Measurements from ENCODE around the gene LRP2. TPM values are rescaled to one million over a fixed set of nuclear protein-coding genes. Genes with fewer than 3 reads are reported as not detected.

LRP2 gene
- total and polyA plus RNA-seq, 4 donors: 0.09 TPM; not detected in 3

- H3K4me3 ChIP-seq (ENCODE audit: low read length in 2 of 2): no peak overlapping the region
- intact Hi-C loops (cut with DNase I): no loop called here
- H3K27ac ChIP-seq (ENCODE audit: low read depth in 1 of 2, low read length in 2 of 2): no peak overlapping the region
- no peak for ATAC-seq (ENCODE audit: low FRiP score)
- 86 to 87% methylated on average over 10 of the region's 10 CpGs for WGBS, 2 donors
- no peak for DNase-seq
- peaks cover 0 to 2% of the 10 kb centered on the region in 2 donors for H3K4me1 ChIP-seq (ENCODE audit: control insufficient read depth in 1 of 2, insufficient read depth in 2 of 2, low read length in 2 of 2)
- no peaks in the 10 kb centered on the region for H3K27me3 ChIP-seq (ENCODE audit: control insufficient read depth in 1 of 2, insufficient read depth in 2 of 2, low read length in 1 of 2)
- H3K36me3 ChIP-seq (ENCODE audit: control insufficient read depth in 1 of 2, insufficient read depth in 2 of 2, low read length in 1 of 2): no peaks in the 10 kb centered on the region
- peaks cover 2% of the 10 kb centered on the region for H3K9me3 ChIP-seq (ENCODE audit: control insufficient read depth, low read length)
Observed at GRCh38 chr2:169175112-169175511, 187.2 kb downstream of the LRP2 start.

GRCh38 chr2:169173876-169174275 is 188.5 kb downstream of the LRP2 start:
- no peaks in the 10 kb centered on the region for H3K27me3 ChIP-seq (ENCODE audit: control insufficient read depth in 1 of 2, insufficient read depth in 2 of 2, low read length in 1 of 2)
- intact Hi-C loops (cut with DNase I): no loop called here
- no peak for ATAC-seq (ENCODE audit: low FRiP score)
- H3K9me3 ChIP-seq (ENCODE audit: control insufficient read depth, low read length): peaks cover 2% of the 10 kb centered on the region
- no peak overlapping the region for H3K27ac ChIP-seq (ENCODE audit: low read depth in 1 of 2, low read length in 2 of 2)
- H3K4me3 ChIP-seq (ENCODE audit: low read length in 2 of 2): no peak overlapping the region
- H3K36me3 ChIP-seq (ENCODE audit: control insufficient read depth in 1 of 2, insufficient read depth in 2 of 2, low read length in 1 of 2): no peaks in the 10 kb centered on the region
- no peak for DNase-seq
- H3K4me1 ChIP-seq (ENCODE audit: control insufficient read depth in 1 of 2, insufficient read depth in 2 of 2, low read length in 2 of 2): peaks cover 0 to 2% of the 10 kb centered on the region in 2 donors
- 74 to 79% methylated on average over 9 of the region's 9 CpGs for WGBS, 2 donors

GRCh38 chr2:169172914-169173313 is 189.4 kb downstream of the LRP2 start:
- Histone ChIP-seq H3K9me3 (ENCODE audit: control insufficient read depth, low read length) (peaks cover 5% of the 10 kb centered on the region), H3K4me1 (ENCODE audit: control insufficient read depth in 1 of 2, insufficient read depth in 2 of 2, low read length in 2 of 2) (peaks cover 0 to 2% of the 10 kb centered on the region in 2 donors), H3K27me3 (ENCODE audit: control insufficient read depth in 1 of 2, insufficient read depth in 2 of 2, low read length in 1 of 2) (no peaks in the 10 kb centered on the region), H3K36me3 (ENCODE audit: control insufficient read depth in 1 of 2, insufficient read depth in 2 of 2, low read length in 1 of 2) (no peaks in the 10 kb centered on the region), H3K27ac (ENCODE audit: low read depth in 1 of 2, low read length in 2 of 2) (no peak overlapping the region), H3K4me3 (ENCODE audit: low read length in 2 of 2) (no peak overlapping the region)
- intact Hi-C loops (cut with DNase I): no loop called here
- DNase-seq: no peak
- no peak for ATAC-seq (ENCODE audit: low FRiP score)
- WGBS, 2 donors: 75 to 78% methylated on average over 2 of the region's 2 CpGs

DNA sequence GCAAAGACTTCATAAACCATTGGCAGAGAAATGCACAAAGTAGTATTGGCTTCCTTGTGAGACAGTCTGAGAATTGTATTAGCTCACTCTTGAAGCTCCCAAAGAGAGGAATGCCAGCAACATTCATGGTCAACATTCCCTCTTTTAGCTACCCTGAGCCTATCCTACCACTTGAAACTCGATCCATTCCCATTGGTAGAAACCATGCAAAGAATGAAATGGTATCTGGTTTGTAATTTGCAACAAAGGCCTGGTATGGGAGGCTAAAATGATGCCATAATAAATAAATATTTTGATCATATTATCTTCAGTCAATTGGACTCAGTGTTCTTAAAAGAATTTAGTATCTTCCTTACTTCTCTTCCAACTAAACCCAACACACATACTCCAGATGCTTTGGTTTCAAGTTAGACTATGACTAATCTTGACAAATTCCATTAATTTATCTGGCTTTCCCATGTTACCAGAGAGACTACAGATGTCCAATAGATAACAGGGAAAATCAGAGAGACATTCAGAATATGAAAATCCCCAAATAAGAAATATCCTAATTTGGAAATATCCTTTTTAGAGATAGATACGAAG is 190.1 kb downstream of the LRP2 start:
- H3K36me3 ChIP-seq (ENCODE audit: control insufficient read depth in 1 of 2, insufficient read depth in 2 of 2, low read length in 1 of 2): no peaks in the 10 kb centered on the region
- H3K4me3 ChIP-seq (ENCODE audit: low read length in 2 of 2): no peak overlapping the region
- no peaks in the 10 kb centered on the region for H3K27me3 ChIP-seq (ENCODE audit: control insufficient read depth in 1 of 2, insufficient read depth in 2 of 2, low read length in 1 of 2)
- H3K4me1 ChIP-seq (ENCODE audit: control insufficient read depth in 1 of 2, insufficient read depth in 2 of 2, low read length in 2 of 2): peaks cover 0 to 2% of the 10 kb centered on the region in 2 donors
- intact Hi-C loops (cut with DNase I): no loop called here
- H3K27ac ChIP-seq (ENCODE audit: low read depth in 1 of 2, low read length in 2 of 2): no peak overlapping the region
- 75 to 78% methylated on average over 2 of the region's 2 CpGs for WGBS, 2 donors
- DNase-seq (no peak), ATAC-seq (ENCODE audit: low FRiP score) (no peak)
- H3K9me3 ChIP-seq (ENCODE audit: control insufficient read depth, low read length): peaks cover 5% of the 10 kb centered on the region

DNA sequence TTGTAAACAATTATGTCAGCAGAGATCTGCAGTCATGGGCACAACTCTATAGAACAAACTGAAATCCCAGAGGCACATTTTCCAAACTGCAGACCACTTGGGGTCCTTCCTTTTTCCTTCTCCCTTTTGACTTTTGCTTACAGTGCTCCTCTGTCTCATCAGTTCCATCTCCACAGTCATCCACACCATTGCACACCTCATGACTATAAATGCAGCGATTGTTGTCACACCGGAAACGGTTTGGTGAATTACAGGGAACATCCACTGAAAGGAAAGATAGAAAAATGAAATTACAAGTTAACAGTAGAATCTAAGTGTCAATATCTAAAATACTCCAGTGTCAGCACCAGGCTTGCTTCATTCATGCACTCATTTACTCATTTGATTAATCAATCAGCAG is 196.5 kb downstream of the LRP2 start:
- no peak overlapping the region for H3K4me3 ChIP-seq (ENCODE audit: low read length in 2 of 2)
- H3K9me3 ChIP-seq (ENCODE audit: control insufficient read depth, low read length): peaks cover 3% of the 10 kb centered on the region
- peaks cover 0 to 2% of the 10 kb centered on the region in 2 donors for H3K4me1 ChIP-seq (ENCODE audit: control insufficient read depth in 1 of 2, insufficient read depth in 2 of 2, low read length in 2 of 2)
- ATAC-seq (ENCODE audit: low FRiP score): no peak
- intact Hi-C loops (cut with DNase I): no loop called here
- H3K36me3 ChIP-seq (ENCODE audit: control insufficient read depth in 1 of 2, insufficient read depth in 2 of 2, low read length in 1 of 2): no peaks in the 10 kb centered on the region
- 91 to 94% methylated on average over 3 of the region's 3 CpGs for WGBS, 2 donors
- peaks cover 0 to 1% of the 10 kb centered on the region in 2 donors for H3K27me3 ChIP-seq (ENCODE audit: control insufficient read depth in 1 of 2, insufficient read depth in 2 of 2, low read length in 1 of 2)
- no peak overlapping the region for H3K27ac ChIP-seq (ENCODE audit: low read depth in 1 of 2, low read length in 2 of 2)
- no peak for DNase-seq

GRCh38 chr2:169164311-169164710 is 198.0 kb downstream of the LRP2 start:
- no peak for ATAC-seq (ENCODE audit: low FRiP score)
- no peak overlapping the region for H3K4me3 ChIP-seq (ENCODE audit: low read length in 2 of 2)
- peaks cover 3% of the 10 kb centered on the region for H3K9me3 ChIP-seq (ENCODE audit: control insufficient read depth, low read length)
- peaks cover 0 to 2% of the 10 kb centered on the region in 2 donors for H3K4me1 ChIP-seq (ENCODE audit: control insufficient read depth in 1 of 2, insufficient read depth in 2 of 2, low read length in 2 of 2)
- no peak for DNase-seq
- no peaks in the 10 kb centered on the region for H3K36me3 ChIP-seq (ENCODE audit: control insufficient read depth in 1 of 2, insufficient read depth in 2 of 2, low read length in 1 of 2)
- H3K27ac ChIP-seq (ENCODE audit: low read depth in 1 of 2, low read length in 2 of 2): no peak overlapping the region
- intact Hi-C loops (cut with DNase I): no loop called here
- H3K27me3 ChIP-seq (ENCODE audit: control insufficient read depth in 1 of 2, insufficient read depth in 2 of 2, low read length in 1 of 2): peaks cover 0 to 1% of the 10 kb centered on the region in 2 donors
- 40 to 63% methylated on average over 2 of the region's 2 CpGs for WGBS, 2 donors

- peaks cover 0 to 2% of the 10 kb centered on the region in 2 donors for H3K4me1 ChIP-seq (ENCODE audit: control insufficient read depth in 1 of 2, insufficient read depth in 2 of 2, low read length in 2 of 2)
- no peak overlapping the region for H3K27ac ChIP-seq (ENCODE audit: low read depth in 1 of 2, low read length in 2 of 2)
- intact Hi-C loops (cut with DNase I): no loop called here
- no peaks in the 10 kb centered on the region for H3K9me3 ChIP-seq (ENCODE audit: control insufficient read depth, low read length)
- no peak for ATAC-seq (ENCODE audit: low FRiP score)
- no peaks in the 10 kb centered on the region for H3K36me3 ChIP-seq (ENCODE audit: control insufficient read depth in 1 of 2, insufficient read depth in 2 of 2, low read length in 1 of 2)
- 57% methylated on average over 4 of the region's 4 CpGs for WGBS, 2 donors
- no peak for DNase-seq
- H3K4me3 ChIP-seq (ENCODE audit: low read length in 2 of 2): no peak overlapping the region
- peaks cover 0 to 1% of the 10 kb centered on the region in 2 donors for H3K27me3 ChIP-seq (ENCODE audit: control insufficient read depth in 1 of 2, insufficient read depth in 2 of 2, low read length in 1 of 2)
Observed at GRCh38 chr2:169162613-169163012, 199.7 kb downstream of the LRP2 start.

DNA sequence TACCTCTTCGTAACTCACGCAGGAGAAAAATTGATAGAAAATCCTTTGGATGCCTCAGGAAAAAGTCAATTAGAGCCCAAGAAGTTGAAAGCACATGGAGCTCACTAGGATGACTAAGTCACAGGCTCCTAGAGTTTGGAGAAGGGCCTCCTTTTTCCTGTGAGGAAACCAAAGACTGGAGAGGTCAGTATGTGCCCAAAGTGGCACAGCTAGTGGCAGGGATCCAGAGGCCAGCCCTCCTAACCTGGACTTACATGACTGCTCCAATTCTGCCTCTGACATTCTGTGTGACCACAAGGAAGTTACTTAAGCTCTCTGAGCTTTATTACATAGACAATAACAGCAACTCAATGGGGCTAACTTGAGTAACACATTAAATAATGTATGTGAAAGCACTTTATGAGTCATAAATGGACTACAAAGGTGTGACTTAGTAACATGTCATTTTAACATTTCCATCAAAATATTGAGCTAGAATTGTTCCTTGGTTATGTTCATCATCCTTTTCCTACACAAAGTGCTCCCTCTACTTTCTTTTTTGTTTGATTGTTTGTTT is 201.3 kb downstream of the LRP2 start:
- intact Hi-C loops (cut with DNase I): no loop called here
- 77 to 81% methylated on average over 2 of the region's 2 CpGs for WGBS, 2 donors
- ATAC-seq (ENCODE audit: low FRiP score): no peak

DNA sequence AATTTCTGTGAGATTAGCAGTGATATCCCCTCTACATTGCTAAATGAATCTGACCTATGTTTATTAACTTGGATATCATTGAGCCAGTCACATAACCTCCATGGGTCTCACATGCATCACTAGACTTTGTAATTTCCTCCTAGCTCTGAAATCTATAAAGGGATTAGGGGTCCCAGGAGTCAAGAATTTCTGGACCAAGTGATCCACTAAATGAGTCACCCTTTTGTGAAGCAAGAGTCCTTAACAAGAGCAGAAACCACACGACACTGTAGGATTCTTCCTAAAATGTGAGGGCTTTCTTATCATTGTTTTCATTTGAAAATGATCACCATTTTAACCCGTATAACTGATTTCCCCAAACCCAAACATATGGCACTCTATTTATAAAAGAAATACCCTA is 202.6 kb downstream of the LRP2 start:
- no peaks in the 10 kb centered on the region for H3K27me3 ChIP-seq (ENCODE audit: control insufficient read depth in 1 of 2, insufficient read depth in 2 of 2, low read length in 1 of 2)
- no peak for DNase-seq
- no peak for ATAC-seq (ENCODE audit: low FRiP score)
- no peaks in the 10 kb centered on the region for H3K36me3 ChIP-seq (ENCODE audit: control insufficient read depth in 1 of 2, insufficient read depth in 2 of 2, low read length in 1 of 2)
- no peak overlapping the region for H3K4me3 ChIP-seq (ENCODE audit: low read length in 2 of 2)
- peaks cover 2% of the 10 kb centered on the region for H3K9me3 ChIP-seq (ENCODE audit: control insufficient read depth, low read length)
- no peak overlapping the region for H3K27ac ChIP-seq (ENCODE audit: low read depth in 1 of 2, low read length in 2 of 2)
- intact Hi-C loops (cut with DNase I): no loop called here
- H3K4me1 ChIP-seq (ENCODE audit: control insufficient read depth in 1 of 2, insufficient read depth in 2 of 2, low read length in 2 of 2): peaks cover 0 to 2% of the 10 kb centered on the region in 2 donors
- 27 to 35% methylated on average over 2 of the region's 2 CpGs for WGBS, 2 donors

More for the DNA sequence above, 201.3 kb downstream of the LRP2 start:
- no peak for DNase-seq
- peaks cover 0 to 2% of the 10 kb centered on the region in 2 donors for H3K4me1 ChIP-seq (ENCODE audit: control insufficient read depth in 1 of 2, insufficient read depth in 2 of 2, low read length in 2 of 2)
- no peak overlapping the region for H3K4me3 ChIP-seq (ENCODE audit: low read length in 2 of 2)
- H3K9me3 ChIP-seq (ENCODE audit: control insufficient read depth, low read length): peaks cover 2% of the 10 kb centered on the region
- H3K27me3 ChIP-seq (ENCODE audit: control insufficient read depth in 1 of 2, insufficient read depth in 2 of 2, low read length in 1 of 2): peaks cover 0 to 1% of the 10 kb centered on the region in 2 donors
- no peaks in the 10 kb centered on the region for H3K36me3 ChIP-seq (ENCODE audit: control insufficient read depth in 1 of 2, insufficient read depth in 2 of 2, low read length in 1 of 2)
- H3K27ac ChIP-seq (ENCODE audit: low read depth in 1 of 2, low read length in 2 of 2): no peak overlapping the region
